GM12872 (cell line): ENCODE data around the gene EFHB.

Experiments
- TF ChIP-seq, protein P1 (sequence below): IDR thresholded peaks from 3 replicates; pipeline ENCODE4 v1.5.1; 2011; ENCODE audit warnings: low read depth, mild to moderate bottlenecking, low read length, moderate library complexity; ENCODE audit not compliant: insufficient read depth

The EFHB gene

DNA sequence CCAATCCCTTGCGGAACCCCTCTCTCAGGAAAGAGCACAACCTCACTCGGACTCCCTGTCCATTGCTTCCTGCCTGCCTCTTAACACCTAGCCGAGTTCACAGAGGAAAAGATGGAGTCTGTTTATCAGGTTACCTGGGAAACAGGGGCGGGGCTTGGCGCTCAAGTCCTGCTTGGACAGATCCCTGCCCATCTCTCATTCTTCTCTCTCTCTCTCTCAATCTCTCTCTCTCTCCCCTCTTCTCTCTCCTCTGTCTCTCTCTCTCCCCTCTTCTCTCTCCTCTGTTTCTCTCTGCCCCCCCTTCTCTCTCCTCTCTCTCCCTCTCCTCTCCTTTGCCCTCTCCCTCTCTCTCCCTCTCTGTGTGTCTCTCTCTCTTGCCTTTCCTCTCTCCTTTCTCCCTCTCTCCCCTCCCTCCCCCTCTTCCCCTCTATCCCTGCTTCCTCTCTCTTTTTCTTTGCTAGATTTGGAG lies at the start of gene EFHB:
Gene EFHB, minus strand, starts transcription at position 120 of the 469 bp plus-strand sequence. CDS start 199 bp downstream, outside the sequence.
- TF ChIP-seq, protein P1, sequence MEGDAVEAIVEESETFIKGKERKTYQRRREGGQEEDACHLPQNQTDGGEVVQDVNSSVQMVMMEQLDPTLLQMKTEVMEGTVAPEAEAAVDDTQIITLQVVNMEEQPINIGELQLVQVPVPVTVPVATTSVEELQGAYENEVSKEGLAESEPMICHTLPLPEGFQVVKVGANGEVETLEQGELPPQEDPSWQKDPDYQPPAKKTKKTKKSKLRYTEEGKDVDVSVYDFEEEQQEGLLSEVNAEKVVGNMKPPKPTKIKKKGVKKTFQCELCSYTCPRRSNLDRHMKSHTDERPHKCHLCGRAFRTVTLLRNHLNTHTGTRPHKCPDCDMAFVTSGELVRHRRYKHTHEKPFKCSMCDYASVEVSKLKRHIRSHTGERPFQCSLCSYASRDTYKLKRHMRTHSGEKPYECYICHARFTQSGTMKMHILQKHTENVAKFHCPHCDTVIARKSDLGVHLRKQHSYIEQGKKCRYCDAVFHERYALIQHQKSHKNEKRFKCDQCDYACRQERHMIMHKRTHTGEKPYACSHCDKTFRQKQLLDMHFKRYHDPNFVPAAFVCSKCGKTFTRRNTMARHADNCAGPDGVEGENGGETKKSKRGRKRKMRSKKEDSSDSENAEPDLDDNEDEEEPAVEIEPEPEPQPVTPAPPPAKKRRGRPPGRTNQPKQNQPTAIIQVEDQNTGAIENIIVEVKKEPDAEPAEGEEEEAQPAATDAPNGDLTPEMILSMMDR: no peak

DNA sequence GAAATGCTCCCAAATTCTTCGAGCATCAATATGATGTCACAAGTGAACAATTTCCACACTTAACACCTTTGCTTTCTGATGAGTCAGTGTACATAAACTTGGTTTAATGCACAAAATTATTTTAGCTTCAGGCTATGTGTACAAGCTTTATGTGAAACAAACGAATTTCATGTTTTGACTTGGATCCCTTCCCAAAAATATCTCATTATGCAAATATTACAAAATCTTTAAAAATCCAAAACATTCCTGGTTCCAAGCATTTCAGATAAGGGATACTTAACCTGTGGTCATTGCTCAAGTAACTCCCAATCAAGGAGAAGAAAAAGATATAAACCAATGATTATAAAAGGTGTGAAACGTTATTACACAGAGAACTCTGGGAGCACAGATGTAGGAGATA lies 38.0 kb upstream of the EFHB start:
- TF ChIP-seq, protein P1: no peak

DNA sequence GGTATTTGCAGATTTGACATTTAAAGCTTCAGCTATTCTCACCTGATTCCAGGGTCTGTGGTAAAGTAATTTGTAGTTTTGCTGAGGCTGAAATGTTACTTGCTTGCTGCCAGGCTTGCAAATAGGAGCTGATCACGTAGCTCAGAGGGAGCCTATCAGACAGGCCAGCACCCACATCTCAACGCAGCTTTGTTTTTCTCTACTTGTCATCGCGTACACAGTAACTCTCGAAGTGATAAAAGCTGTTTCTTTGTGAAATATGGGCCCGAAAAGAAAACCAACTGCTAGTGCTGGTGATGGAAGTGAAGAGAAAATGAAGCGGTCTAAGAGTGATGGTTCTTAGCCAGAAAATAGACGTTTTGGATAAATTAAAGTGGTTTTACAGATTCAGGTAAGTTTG lies 36.3 kb upstream of the EFHB start:
- TF ChIP-seq, protein P1: no peak

GRCh38 chr3:19967812-19968211 lies 33.8 kb upstream of the EFHB start:
- TF ChIP-seq, protein P1: no peak

DNA sequence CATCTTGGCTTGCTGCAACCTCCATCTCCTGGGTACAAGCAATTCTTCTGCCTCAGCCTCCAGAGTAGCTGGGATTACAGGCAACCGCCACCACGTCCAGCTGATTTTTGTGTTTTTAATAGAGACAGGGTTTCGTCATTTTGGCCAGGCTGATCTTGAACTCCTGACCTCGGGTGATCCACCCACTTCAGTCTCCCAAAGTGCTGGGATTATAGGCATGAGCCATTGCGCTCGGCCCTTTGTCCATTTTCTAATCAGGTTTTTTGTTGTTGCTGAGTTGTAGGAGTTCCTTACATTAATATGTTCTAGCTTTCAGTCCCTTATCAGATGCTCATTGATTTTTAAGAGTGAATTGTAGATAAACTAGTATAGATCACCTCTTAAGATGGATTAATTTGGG lies 33.2 kb upstream of the EFHB start:
- TF ChIP-seq, protein P1: no peak

DNA sequence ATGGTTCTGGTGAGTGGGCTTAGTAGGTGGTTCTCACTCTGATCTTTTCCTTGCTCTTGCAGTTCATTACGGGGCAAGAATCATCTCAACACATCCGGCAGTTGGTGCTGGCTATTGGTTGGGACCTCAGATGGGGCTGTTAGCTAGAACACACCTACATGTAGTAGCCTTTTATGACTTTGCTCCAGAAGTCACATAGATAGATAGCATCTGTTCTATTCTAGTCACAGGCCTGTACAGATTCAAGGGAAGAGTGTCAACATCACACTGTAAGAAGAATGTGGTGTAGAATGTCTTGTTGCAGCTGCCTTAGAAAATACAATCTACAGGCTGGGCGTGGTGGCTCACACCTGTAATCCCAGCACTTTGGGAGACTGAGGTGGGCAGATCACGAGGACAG lies 27.9 kb upstream of the EFHB start:
- TF ChIP-seq, protein P1: no peak

DNA sequence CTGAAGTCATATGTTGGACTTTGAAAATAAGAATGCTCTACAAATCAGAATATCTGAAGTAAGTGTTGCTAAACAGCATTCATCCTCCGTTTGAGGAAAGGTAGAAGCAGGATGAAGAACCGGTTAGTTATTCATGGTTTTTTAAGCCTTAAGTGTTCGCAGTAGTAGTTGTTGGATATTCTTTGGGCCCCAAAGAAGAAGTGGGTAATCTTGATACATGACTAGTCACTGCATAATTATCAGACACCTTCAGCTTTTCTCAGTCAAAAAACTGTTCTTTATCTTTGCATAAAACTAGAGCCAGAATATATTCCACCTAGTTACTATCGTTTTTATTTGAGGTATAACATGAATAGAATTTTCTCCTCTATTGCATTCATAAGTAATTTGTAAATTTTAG lies 26.7 kb upstream of the EFHB start:
- TF ChIP-seq, protein P1: no peak
